Breast epithelium (tissue), 3 donors: Measurements from ENCODE around the gene CUTC.

Experiments used
- POLR2AphosphoS5 ChIP-seq, 3 donors: sonication (generic); formaldehyde crosslinking; IDR thresholded peaks; one replicate each; pipeline ENCODE4 v1.6.1; 2017; ENCODE audit warnings: antibody characterized with exemption in 3 of 3
- TF ChIP-seq, protein P1 (sequence below), 3 donors: fragments of 450-650 bp; IDR thresholded peaks; one replicate each; pipeline ENCODE4 v1.5.1; 2016 to 2017; ENCODE audit warnings: antibody characterized with exemption in 3 of 3, mild to moderate bottlenecking in 3 of 3, moderate library complexity in 3 of 3

DNA sequence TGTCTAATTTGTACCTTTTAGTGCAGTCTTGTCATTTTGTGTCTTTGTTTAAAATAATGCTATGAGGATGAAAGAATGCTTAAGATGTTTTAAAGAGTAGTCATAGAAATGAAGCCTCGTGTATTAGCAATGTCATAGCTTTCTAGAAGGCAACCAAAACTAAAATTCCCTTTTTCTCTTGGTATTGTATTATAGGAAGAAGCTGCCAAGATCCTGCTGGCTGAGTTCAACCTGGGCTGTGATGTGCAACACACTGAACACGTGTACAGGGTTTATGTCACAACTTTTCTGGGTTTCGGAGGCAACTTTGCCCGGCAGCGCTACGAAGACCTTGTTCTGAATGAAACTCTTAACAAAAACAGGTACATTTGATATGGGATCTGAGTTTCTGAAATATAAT is 36.3 kb upstream of the CUTC start:
- TF ChIP-seq, protein P1, sequence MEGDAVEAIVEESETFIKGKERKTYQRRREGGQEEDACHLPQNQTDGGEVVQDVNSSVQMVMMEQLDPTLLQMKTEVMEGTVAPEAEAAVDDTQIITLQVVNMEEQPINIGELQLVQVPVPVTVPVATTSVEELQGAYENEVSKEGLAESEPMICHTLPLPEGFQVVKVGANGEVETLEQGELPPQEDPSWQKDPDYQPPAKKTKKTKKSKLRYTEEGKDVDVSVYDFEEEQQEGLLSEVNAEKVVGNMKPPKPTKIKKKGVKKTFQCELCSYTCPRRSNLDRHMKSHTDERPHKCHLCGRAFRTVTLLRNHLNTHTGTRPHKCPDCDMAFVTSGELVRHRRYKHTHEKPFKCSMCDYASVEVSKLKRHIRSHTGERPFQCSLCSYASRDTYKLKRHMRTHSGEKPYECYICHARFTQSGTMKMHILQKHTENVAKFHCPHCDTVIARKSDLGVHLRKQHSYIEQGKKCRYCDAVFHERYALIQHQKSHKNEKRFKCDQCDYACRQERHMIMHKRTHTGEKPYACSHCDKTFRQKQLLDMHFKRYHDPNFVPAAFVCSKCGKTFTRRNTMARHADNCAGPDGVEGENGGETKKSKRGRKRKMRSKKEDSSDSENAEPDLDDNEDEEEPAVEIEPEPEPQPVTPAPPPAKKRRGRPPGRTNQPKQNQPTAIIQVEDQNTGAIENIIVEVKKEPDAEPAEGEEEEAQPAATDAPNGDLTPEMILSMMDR (IDR thresholded peaks at IDR 0.05) = no peak
- TF ChIP-seq POLR2AphosphoS5 (IDR thresholded peaks at IDR 0.05) = no peak
